MCF 10A (cell line): Measurements from ENCODE around the gene ANKMY2. TPM values are rescaled to one million over a fixed set of nuclear protein-coding genes. Genes with fewer than 3 reads are reported as not detected.
A peak's percentile ranks its signal among the peaks of the same experiment; 100 is the strongest.

Experiments
- Bru-seq: library from RNA; stranded (reverse); fragments of 400-500 nt; gene quantifications from one replicate; lab custom pipeline; 2021; lab: Mats Ljungman, UMichigan
- BruChase-seq, 2 experiments: library from RNA; stranded (reverse); fragments of 400-500 nt; gene quantifications; one replicate each; lab custom pipeline; 2021; lab: Mats Ljungman, UMichigan
- BruUV-seq: library from RNA; stranded (reverse); fragments of 400-500 nt; replicated peaks from 2 replicates; lab custom pipeline; 2021; lab: Mats Ljungman, UMichigan
- CTCF ChIA-PET: fragments of 300-600 bp; sonication (Branson Sonifier 250); formaldehyde crosslinking; extraction: SDS; loops from one replicate; lab custom pipeline; 2021; ENCODE audit warnings: antibody characterized with exemption, inconsistent platforms; lab: Yijun Ruan, JAX
- POLR2A ChIA-PET: fragments of 300-600, 350-650 bp; sonication (Branson Sonifier 250); formaldehyde crosslinking; extraction: SDS; loops from one replicate; lab custom pipeline; 2020; ENCODE audit warnings: antibody characterized with exemption, inconsistent platforms; lab: Yijun Ruan, JAX
- DNase-seq: peaks from one replicate; pipeline ENCODE4 v3.0.0-alpha.2; 2018; ENCODE audit not compliant: unreplicated experiment
- H3K27ac Mint-ChIP-seq: one replicate; pipeline ENCODE4 v1.8.0; 2022; ENCODE audit warnings: mild to moderate bottlenecking, low read depth, mixed read lengths; ENCODE audit not compliant: unreplicated experiment
- H3K27me3 Mint-ChIP-seq: one replicate; pipeline ENCODE4 v1.8.0; 2022; ENCODE audit warnings: mixed read lengths; ENCODE audit not compliant: insufficient read depth, unreplicated experiment
- H3K36me3 Mint-ChIP-seq: one replicate; pipeline ENCODE4 v1.8.0; 2022; ENCODE audit warnings: mild to moderate bottlenecking, moderate library complexity, mixed read lengths; ENCODE audit not compliant: insufficient read depth, unreplicated experiment
- H3K4me1 Mint-ChIP-seq: one replicate; pipeline ENCODE4 v1.8.0; 2022; ENCODE audit warnings: mixed read lengths; ENCODE audit not compliant: insufficient read depth, unreplicated experiment
- H3K4me3 Mint-ChIP-seq: one replicate; pipeline ENCODE4 v1.8.0; 2022; ENCODE audit warnings: mild to moderate bottlenecking, moderate library complexity, mixed read lengths; ENCODE audit not compliant: unreplicated experiment
- H3K9me3 Mint-ChIP-seq: one replicate; pipeline ENCODE4 v1.8.0; 2022; ENCODE audit warnings: mixed read lengths; ENCODE audit not compliant: unreplicated experiment
- CTCF ChIP-seq: fragments of 200-600 bp; IDR thresholded peaks from one replicate; pipeline ENCODE4 v1.8.0; 2022; ENCODE audit warnings: antibody characterized with exemption, mild to moderate bottlenecking; ENCODE audit not compliant: unreplicated experiment
- intact Hi-C: fragments of 100-400 bp; cut with micrococcal nuclease; formaldehyde crosslinking; loops from 2 replicates; pipeline ENCODE4 v1.14.1; 2022
- long read RNA-seq: library from polyadenylated mRNA; stranded (forward); transcript quantifications from one replicate; pipeline ENCODE4 v2.0.0, GENCODE V29; 2022
- total RNA-seq: library from RNA; stranded (reverse); gene quantifications from 2 replicates; pipeline ENCODE4 v1.2.3, GENCODE V29; 2022

The ANKMY2 gene
- total RNA-seq = 14.3 and 15.3 TPM in 2 replicates
- Bru-seq, nascent RNA = percentile 72 among the genes with signal in this experiment
- percentile 63 among the genes with signal in this experiment for BruChase-seq, experiment 1, labeled RNA remaining after a 6-hour chase
- percentile 72 among the genes with signal in this experiment for BruChase-seq, experiment 2, labeled RNA remaining after a 2-hour chase
- long read RNA-seq, transcript ANKMY2-201 (10 exons, 2,555 nt) = major isoform, 17 of 29 reads
- long read RNA-seq, partial matches to known transcripts = 1 of 29 reads
- long read RNA-seq, other reads (novel, unspliced or antisense) = 11 of 29 reads

- H3K27ac Mint-ChIP-seq = peak within 1 kb of the TSS; percentile 97
- intact Hi-C loops = loop anchor here (1.0 to 5.0 kb wide), 2 partner anchors 22 to 106 kb away; partner anchors contain the start of gene TSPAN13
- no peaks in the 10 kb centered on the region for H3K36me3 Mint-ChIP-seq
- peak; percentile 96 for DNase-seq
- BruUV-seq = no TSS peak
- H3K9me3 Mint-ChIP-seq = no peaks in the 10 kb centered on the region
- ChIA-PET POLR2A (interaction anchor here (0.5 to 7.5 kb wide), 33 partner anchors 7 to 654 kb away, joined by 3 to 106 read pairs (median 4); partner anchors contain the start of gene TSPAN13), CTCF (interaction anchor here (0.5 to 1.5 kb wide), 3 partner anchors 41 to 108 kb away, joined by 3 to 4 read pairs (median 3); no protein-coding TSS in a partner anchor)
- no peak for TF ChIP-seq CTCF
- H3K27me3 Mint-ChIP-seq = no peaks in the 10 kb centered on the region
- H3K4me3 Mint-ChIP-seq = peak within 1 kb of the TSS; percentile 86
- peaks cover 38% of the 10 kb centered on the region for H3K4me1 Mint-ChIP-seq
Measured at GRCh38 chr7:16645593-16646471, at the start of gene ANKMY2, which contains the start of gene BZW2. ANKMY2 (minus strand) TSS chr7:16645754; CDS start chr7:16645573, 181 bp downstream. BZW2 (plus strand) TSS chr7:16646181; CDS start chr7:16665444, 19,263 bp downstream.

- POLR2A ChIA-PET = interaction anchor here (1.0 to 1.3 kb wide), 3 partner anchors 26 to 45 kb away, joined by 3 to 4 read pairs (median 3); no protein-coding TSS in a partner anchor
- Mint-ChIP-seq H3K4me1 (no peaks in the 10 kb centered on the region), H3K27ac (no peak overlapping the region), H3K9me3 (no peaks in the 10 kb centered on the region), H3K27me3 (no peaks in the 10 kb centered on the region), H3K36me3 (peaks cover 88% of the 10 kb centered on the region), H3K4me3 (no peak overlapping the region)
- CTCF ChIA-PET = interaction anchor here (0.5 to 4.3 kb wide), 27 partner anchors 8 to 1023 kb away, joined by 3 to 37 read pairs (median 4); no protein-coding TSS in a partner anchor
- intact Hi-C loops = loop anchor here (1.0 to 2.0 kb wide), 2 partner anchors 106 to 223 kb away; no protein-coding TSS in a partner anchor
- TF ChIP-seq CTCF = no peak
- BruUV-seq = no TSS peak
- DNase-seq = no peak
Measured at GRCh38 chr7:16694806-16695205, 49.3 kb upstream of the ANKMY2 start.

- Mint-ChIP-seq H3K4me1 (no peaks in the 10 kb centered on the region), H3K27me3 (no peaks in the 10 kb centered on the region), H3K27ac (no peak overlapping the region), H3K4me3 (no peak overlapping the region), H3K9me3 (no peaks in the 10 kb centered on the region), H3K36me3 (peaks cover 82% of the 10 kb centered on the region)
- POLR2A ChIA-PET = interaction anchor here (0.8 to 1.2 kb wide), 3 partner anchors 18 to 124 kb away, joined by 3 to 4 read pairs (median 4); no protein-coding TSS in a partner anchor
- CTCF ChIA-PET = interaction anchor here (0.5 to 4.3 kb wide), 12 partner anchors 10 to 698 kb away, joined by 3 to 37 read pairs (median 4); no protein-coding TSS in a partner anchor
- intact Hi-C loops = loop anchor here (2.0 kb wide), 1 partner anchor 107 kb away; no protein-coding TSS in a partner anchor
- BruUV-seq = no TSS peak
- no peak for TF ChIP-seq CTCF
- DNase-seq = no peak
Measured at GRCh38 chr7:16693601-16694318, 48.2 kb upstream of the ANKMY2 start.
